Breast epithelium (tissue), 4 donors: Measurements from ENCODE around the gene MMS22L. TPM values are rescaled to one million over a fixed set of nuclear protein-coding genes. Genes with fewer than 3 reads are reported as not detected.

Source experiments
- DNase-seq, 2 donors: peaks; one replicate each; pipeline ENCODE4 v3.0.0-alpha.2; 2019; ENCODE audit warnings: low spot score in 2 of 2
- H3K27ac ChIP-seq, 2 donors: fragments of 200-600 bp; sonication (generic) in 1 of 2; one replicate each; pipeline ENCODE4 v1.5.1; 2016 to 2019; ENCODE audit warnings: mild to moderate bottlenecking in 1 of 2
- H3K27me3 ChIP-seq, 2 donors: fragments of 200-600 bp; sonication (generic) in 1 of 2; one replicate each; pipeline versions ENCODE4 v1.5.1 to v1.6.0; 2017 to 2019; ENCODE audit warnings: control low read depth in 1 of 2, mild to moderate bottlenecking in 1 of 2
- H3K36me3 ChIP-seq: fragments of 200-600 bp; one replicate; pipeline ENCODE4 v1.5.1; 2019
- H3K4me1 ChIP-seq, 2 donors: fragments of 200-600 bp; sonication (generic); one replicate each; pipeline ENCODE4 v1.5.1; 2016 to 2019; ENCODE audit warnings: control low read depth in 1 of 2
- H3K4me3 ChIP-seq, 3 donors: fragments of 200-600 bp; sonication (generic); 1 replicate in 2 of 3; 2 replicates in 1 of 3; pipeline ENCODE4 v1.5.1; 2016 to 2019; ENCODE audit warnings: mild to moderate bottlenecking in 3 of 3, moderate library complexity in 2 of 3
- H3K9me3 ChIP-seq, 2 donors: fragments of 200-600 bp; sonication (generic) in 1 of 2; one replicate each; pipeline ENCODE4 v1.5.1; 2016 to 2019; ENCODE audit warnings: control low read depth in 1 of 2
- POLR2A ChIP-seq: fragments of 450-650 bp; IDR thresholded peaks from one replicate; pipeline ENCODE4 v1.6.1; 2016; ENCODE audit warnings: antibody characterized with exemption, mild to moderate bottlenecking, moderate library complexity
- POLR2AphosphoS5 ChIP-seq, 3 donors: sonication (generic); formaldehyde crosslinking; IDR thresholded peaks; one replicate each; pipeline ENCODE4 v1.6.1; 2017; ENCODE audit warnings: antibody characterized with exemption in 3 of 3
- intact Hi-C: fragments of 100-400 bp; cut with DNase I; formaldehyde crosslinking; loops from one replicate; pipeline ENCODE4 v1.15.1; 2023; ENCODE audit warnings: low total_unique reads
- total RNA-seq, 3 donors: library from RNA; depleted of rRNA; stranded (reverse); fragments of >200 nt; gene quantifications; one replicate each; pipeline ENCODE4 v1.1.0, GENCODE V29; 2016
- TF ChIP-seq, protein P1 (sequence below), 3 donors: fragments of 450-650 bp; IDR thresholded peaks; one replicate each; pipeline ENCODE4 v1.5.1; 2016 to 2017; ENCODE audit warnings: antibody characterized with exemption in 3 of 3, mild to moderate bottlenecking in 3 of 3, moderate library complexity in 3 of 3

Gene MMS22L
- total RNA-seq, 3 donors from 2014 or later: 5.4 to 16.2 (median 9.5) TPM

DNA sequence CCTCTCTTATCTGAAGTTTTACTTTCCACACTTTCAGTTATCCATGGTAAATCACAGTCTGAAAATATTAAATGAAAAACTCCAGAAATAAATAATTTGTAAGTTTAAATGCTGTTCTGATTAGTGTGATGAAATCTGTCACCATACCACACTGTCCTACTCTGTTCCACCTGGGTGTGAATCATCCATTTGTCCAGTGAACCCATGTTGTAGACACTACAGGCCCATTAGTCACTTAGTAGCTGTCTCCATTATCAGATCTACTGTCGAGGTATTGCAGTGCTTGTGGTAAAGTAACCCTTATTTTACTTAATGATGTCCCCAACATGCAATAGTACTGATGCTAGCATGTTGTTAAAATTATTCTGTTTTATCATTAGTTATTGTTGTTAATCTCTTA is 29.2 kb upstream of the MMS22L start:
- TF ChIP-seq, protein P1, sequence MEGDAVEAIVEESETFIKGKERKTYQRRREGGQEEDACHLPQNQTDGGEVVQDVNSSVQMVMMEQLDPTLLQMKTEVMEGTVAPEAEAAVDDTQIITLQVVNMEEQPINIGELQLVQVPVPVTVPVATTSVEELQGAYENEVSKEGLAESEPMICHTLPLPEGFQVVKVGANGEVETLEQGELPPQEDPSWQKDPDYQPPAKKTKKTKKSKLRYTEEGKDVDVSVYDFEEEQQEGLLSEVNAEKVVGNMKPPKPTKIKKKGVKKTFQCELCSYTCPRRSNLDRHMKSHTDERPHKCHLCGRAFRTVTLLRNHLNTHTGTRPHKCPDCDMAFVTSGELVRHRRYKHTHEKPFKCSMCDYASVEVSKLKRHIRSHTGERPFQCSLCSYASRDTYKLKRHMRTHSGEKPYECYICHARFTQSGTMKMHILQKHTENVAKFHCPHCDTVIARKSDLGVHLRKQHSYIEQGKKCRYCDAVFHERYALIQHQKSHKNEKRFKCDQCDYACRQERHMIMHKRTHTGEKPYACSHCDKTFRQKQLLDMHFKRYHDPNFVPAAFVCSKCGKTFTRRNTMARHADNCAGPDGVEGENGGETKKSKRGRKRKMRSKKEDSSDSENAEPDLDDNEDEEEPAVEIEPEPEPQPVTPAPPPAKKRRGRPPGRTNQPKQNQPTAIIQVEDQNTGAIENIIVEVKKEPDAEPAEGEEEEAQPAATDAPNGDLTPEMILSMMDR (IDR thresholded peaks at IDR 0.05): no peak
- TF ChIP-seq POLR2A (no peak), POLR2AphosphoS5 (IDR thresholded peaks at IDR 0.05) (no peak)
- DNase-seq: no peak
- intact Hi-C loops: loop anchor here (5.0 kb wide), 1 partner anchor 870 kb away; no protein-coding TSS in a partner anchor
- Histone ChIP-seq H3K27me3 (no peaks in the 10 kb centered on the region), H3K4me1 (no peaks in the 10 kb centered on the region), H3K4me3 (no peak overlapping the region), H3K36me3 (no peaks in the 10 kb centered on the region), H3K27ac (no peak overlapping the region), H3K9me3 (no peaks in the 10 kb centered on the region)

DNA sequence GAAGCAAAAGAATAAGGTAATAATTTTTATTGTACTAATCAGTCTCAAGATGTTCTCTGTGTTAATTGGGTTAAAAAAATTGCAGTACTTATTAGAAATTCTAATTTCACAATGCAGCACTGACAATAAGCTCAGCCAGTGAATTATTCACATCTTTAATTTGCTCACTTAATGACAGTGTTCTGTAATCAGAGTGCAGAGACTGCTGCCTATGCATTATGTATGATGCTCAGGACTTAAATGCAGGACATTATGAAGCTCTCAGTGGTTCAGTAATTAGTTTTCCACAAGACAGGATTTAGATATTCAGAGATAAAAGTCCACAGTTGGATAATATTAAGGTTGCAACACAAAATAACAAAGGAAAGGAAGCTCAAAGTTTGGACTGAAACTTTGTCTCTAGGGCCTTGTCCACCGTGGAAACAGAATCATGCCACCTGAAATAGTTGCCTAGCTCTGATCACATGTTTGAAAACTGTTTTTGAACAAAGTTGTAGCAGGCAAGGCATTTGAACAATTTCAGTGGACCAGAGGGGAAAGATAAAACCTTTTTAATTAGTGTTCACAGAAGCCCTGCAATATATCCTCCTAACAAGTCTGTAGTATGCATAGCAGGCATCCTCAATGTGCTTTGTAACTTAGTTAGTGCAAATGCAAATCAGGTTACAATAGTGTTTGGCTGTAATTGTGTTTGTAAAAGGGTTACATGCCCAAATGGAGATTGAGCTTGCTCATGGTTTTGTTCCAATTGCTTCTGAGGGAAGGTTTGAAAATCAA is 23.7 kb upstream of the MMS22L start:
- no peaks in the 10 kb centered on the region for H3K4me1 ChIP-seq
- TF ChIP-seq POLR2A: no peak
- TF ChIP-seq, protein P1 (IDR thresholded peaks at IDR 0.05): no peak
- TF ChIP-seq POLR2AphosphoS5 (IDR thresholded peaks at IDR 0.05): no peak
- DNase-seq: no peak
- H3K36me3 ChIP-seq: no peaks in the 10 kb centered on the region
- no peaks in the 10 kb centered on the region for H3K27me3 ChIP-seq
- H3K27ac ChIP-seq: no peak overlapping the region
- H3K4me3 ChIP-seq: no peak overlapping the region
- no peaks in the 10 kb centered on the region for H3K9me3 ChIP-seq
- intact Hi-C loops: no loop called here

DNA sequence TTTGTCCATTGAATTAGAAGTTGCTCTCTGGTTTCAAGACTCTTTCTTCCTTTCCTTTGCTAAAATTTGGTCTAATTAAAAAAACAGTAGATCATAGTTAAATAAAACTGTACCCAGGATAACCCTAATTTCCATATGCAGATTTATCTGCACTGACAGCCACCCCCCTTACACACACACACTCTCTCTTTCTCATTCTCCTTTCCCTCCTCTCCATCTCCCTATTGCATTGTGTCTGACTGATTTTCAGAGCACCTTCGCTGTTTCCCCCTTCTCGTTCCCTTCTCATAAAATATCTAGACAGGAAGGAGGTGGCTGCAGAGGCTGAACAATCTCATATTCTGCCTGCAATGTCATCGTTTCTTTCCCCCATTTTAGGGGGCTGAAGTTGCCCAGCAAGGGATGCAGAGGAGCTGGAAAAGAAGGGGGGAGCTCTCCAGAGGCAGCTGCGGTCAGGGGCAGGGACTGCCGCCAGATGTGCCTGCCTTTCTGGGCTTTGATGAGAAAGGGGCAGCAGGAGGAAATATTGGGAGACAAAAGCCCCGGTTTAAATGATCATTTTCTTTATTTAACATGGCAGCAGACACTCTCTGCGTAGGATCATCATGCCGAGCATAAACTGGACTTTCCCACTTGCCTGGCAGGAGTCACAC is 22.5 kb upstream of the MMS22L start:
- no peaks in the 10 kb centered on the region for H3K27me3 ChIP-seq
- H3K4me3 ChIP-seq: no peak overlapping the region
- no peak for TF ChIP-seq POLR2AphosphoS5 (IDR thresholded peaks at IDR 0.05)
- TF ChIP-seq, protein P1 (IDR thresholded peaks at IDR 0.05): no peak
- TF ChIP-seq POLR2A: no peak
- no peaks in the 10 kb centered on the region for H3K9me3 ChIP-seq
- no peak for DNase-seq
- intact Hi-C loops: no loop called here
- no peaks in the 10 kb centered on the region for H3K36me3 ChIP-seq
- H3K4me1 ChIP-seq: no peaks in the 10 kb centered on the region
- no peak overlapping the region for H3K27ac ChIP-seq

DNA sequence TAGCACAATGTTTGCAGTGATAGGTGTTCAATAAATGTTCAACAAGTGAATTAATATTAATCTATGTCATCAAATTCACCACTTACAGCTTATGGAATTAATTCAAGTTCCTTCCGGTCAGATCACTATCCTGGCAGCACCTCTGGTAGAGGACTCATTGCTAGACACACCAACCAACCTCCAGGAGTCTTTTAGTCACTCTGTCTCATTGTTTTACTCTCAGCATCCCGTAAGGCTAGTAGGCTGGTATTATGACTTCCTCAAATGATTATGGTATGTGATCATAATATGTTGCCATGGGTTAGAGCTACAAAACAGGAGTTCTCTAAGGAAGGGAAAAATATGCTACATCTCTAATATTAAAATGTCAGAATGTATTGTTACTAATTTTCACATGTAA is 21.7 kb upstream of the MMS22L start:
- TF ChIP-seq, protein P1 (IDR thresholded peaks at IDR 0.05): no peak
- TF ChIP-seq POLR2AphosphoS5 (IDR thresholded peaks at IDR 0.05): no peak
- no peak for TF ChIP-seq POLR2A
- intact Hi-C loops: no loop called here
- DNase-seq: no peak
- Histone ChIP-seq H3K27ac (no peak overlapping the region), H3K36me3 (no peaks in the 10 kb centered on the region), H3K4me1 (no peaks in the 10 kb centered on the region), H3K27me3 (no peaks in the 10 kb centered on the region), H3K4me3 (no peak overlapping the region), H3K9me3 (no peaks in the 10 kb centered on the region)

DNA sequence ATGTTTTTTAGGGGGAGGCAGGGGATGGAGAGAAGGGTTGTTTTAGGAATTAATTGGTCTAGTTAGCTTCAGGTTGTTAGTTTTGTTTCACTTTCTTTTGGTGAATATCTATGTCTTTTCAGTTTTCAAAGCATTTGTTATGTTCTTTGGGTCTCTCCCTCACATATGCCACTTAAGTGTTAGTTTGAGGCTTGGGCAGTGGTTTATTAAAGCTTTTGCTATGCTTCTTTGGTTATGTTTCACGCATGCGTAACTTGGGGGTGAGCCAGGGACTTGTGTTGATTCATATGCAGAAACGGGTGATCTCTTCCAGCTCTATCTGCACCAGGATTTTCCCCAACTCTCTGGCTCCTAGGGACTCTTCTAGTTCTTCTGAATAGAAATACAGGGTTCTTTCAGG is 11.4 kb upstream of the MMS22L start:
- H3K27me3 ChIP-seq: no peaks in the 10 kb centered on the region
- H3K9me3 ChIP-seq: no peaks in the 10 kb centered on the region
- intact Hi-C loops: loop anchor here (10.0 kb wide), 1 partner anchor 1750 kb away; no protein-coding TSS in a partner anchor
- H3K4me3 ChIP-seq: no peak overlapping the region
- DNase-seq: no peak
- H3K27ac ChIP-seq: no peak overlapping the region
- TF ChIP-seq, protein P1 (IDR thresholded peaks at IDR 0.05): no peak
- TF ChIP-seq POLR2A (no peak), POLR2AphosphoS5 (IDR thresholded peaks at IDR 0.05) (no peak)
- H3K4me1 ChIP-seq: no peaks in the 10 kb centered on the region
- H3K36me3 ChIP-seq: no peaks in the 10 kb centered on the region
